ENCODE measurements around the gene DRC1.

DNA sequence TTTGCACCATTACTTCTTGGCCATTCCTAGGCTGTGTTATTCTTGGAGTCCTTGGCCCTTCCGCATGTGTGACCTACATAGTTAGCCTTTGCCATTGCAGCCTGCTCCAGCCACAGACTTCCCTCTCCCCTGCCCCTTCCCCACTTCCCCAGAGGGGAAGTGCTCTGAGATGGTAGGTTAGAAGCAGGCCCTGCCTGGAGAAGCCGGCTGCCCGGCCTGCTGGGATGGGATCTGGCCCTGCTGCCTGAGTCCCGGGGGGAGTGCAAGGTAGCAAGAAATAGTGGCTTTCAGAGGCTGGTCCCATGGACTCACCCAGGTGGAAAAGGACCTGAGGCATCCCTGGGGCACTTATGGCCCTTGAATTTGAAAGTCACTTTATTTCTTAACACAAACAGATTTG lies 104.6 kb downstream of the DRC1 start:
- TF ChIP-seq YY1 (IDR thresholded peaks at IDR 0.05; ENCODE audit: extremely low read depth, insufficient replicate concordance, low read depth, low read length) (no peak), SIN3A (IDR thresholded peaks at IDR 0.05; ENCODE audit: low read depth) (no peak), POLR2A (IDR thresholded peaks at IDR 0.05; ENCODE audit: borderline replicate concordance, extremely low read depth, insufficient read depth, insufficient read length) (no peak), ZNF274 (IDR thresholded peaks at IDR 0.05; ENCODE audit: low read depth, low read length) (no peak), RAD21 (IDR thresholded peaks at IDR 0.05; ENCODE audit: low read depth) (no peak), SP1 (IDR thresholded peaks at IDR 0.05; ENCODE audit: low read depth) (no peak), EZH2 (IDR thresholded peaks at IDR 0.05) (no peak)
- TF ChIP-seq, protein P1, sequence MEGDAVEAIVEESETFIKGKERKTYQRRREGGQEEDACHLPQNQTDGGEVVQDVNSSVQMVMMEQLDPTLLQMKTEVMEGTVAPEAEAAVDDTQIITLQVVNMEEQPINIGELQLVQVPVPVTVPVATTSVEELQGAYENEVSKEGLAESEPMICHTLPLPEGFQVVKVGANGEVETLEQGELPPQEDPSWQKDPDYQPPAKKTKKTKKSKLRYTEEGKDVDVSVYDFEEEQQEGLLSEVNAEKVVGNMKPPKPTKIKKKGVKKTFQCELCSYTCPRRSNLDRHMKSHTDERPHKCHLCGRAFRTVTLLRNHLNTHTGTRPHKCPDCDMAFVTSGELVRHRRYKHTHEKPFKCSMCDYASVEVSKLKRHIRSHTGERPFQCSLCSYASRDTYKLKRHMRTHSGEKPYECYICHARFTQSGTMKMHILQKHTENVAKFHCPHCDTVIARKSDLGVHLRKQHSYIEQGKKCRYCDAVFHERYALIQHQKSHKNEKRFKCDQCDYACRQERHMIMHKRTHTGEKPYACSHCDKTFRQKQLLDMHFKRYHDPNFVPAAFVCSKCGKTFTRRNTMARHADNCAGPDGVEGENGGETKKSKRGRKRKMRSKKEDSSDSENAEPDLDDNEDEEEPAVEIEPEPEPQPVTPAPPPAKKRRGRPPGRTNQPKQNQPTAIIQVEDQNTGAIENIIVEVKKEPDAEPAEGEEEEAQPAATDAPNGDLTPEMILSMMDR (IDR thresholded peaks at IDR 0.05 in 2 of 3, conservative IDR thresholded peaks at IDR 0.05 in 1 of 3; ENCODE audit: borderline replicate concordance in 1 of 3, insufficient read depth in 1 of 3, low read depth in 2 of 3, low read length in 2 of 3), result no peak
- TF ChIP-seq, protein P2, sequence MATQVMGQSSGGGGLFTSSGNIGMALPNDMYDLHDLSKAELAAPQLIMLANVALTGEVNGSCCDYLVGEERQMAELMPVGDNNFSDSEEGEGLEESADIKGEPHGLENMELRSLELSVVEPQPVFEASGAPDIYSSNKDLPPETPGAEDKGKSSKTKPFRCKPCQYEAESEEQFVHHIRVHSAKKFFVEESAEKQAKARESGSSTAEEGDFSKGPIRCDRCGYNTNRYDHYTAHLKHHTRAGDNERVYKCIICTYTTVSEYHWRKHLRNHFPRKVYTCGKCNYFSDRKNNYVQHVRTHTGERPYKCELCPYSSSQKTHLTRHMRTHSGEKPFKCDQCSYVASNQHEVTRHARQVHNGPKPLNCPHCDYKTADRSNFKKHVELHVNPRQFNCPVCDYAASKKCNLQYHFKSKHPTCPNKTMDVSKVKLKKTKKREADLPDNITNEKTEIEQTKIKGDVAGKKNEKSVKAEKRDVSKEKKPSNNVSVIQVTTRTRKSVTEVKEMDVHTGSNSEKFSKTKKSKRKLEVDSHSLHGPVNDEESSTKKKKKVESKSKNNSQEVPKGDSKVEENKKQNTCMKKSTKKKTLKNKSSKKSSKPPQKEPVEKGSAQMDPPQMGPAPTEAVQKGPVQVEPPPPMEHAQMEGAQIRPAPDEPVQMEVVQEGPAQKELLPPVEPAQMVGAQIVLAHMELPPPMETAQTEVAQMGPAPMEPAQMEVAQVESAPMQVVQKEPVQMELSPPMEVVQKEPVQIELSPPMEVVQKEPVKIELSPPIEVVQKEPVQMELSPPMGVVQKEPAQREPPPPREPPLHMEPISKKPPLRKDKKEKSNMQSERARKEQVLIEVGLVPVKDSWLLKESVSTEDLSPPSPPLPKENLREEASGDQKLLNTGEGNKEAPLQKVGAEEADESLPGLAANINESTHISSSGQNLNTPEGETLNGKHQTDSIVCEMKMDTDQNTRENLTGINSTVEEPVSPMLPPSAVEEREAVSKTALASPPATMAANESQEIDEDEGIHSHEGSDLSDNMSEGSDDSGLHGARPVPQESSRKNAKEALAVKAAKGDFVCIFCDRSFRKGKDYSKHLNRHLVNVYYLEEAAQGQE (IDR thresholded peaks at IDR 0.05; ENCODE audit: low read depth), result no peak
- TF ChIP-seq, protein P3, sequence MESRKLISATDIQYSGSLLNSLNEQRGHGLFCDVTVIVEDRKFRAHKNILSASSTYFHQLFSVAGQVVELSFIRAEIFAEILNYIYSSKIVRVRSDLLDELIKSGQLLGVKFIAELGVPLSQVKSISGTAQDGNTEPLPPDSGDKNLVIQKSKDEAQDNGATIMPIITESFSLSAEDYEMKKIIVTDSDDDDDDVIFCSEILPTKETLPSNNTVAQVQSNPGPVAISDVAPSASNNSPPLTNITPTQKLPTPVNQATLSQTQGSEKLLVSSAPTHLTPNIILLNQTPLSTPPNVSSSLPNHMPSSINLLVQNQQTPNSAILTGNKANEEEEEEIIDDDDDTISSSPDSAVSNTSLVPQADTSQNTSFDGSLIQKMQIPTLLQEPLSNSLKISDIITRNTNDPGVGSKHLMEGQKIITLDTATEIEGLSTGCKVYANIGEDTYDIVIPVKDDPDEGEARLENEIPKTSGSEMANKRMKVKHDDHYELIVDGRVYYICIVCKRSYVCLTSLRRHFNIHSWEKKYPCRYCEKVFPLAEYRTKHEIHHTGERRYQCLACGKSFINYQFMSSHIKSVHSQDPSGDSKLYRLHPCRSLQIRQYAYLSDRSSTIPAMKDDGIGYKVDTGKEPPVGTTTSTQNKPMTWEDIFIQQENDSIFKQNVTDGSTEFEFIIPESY (IDR thresholded peaks at IDR 0.05; ENCODE audit: extremely low read depth, insufficient replicate concordance, low read length), result no peak
